Peyer's patch (tissue), 4 donors: Measurements from ENCODE around the gene CMTM6. TPM values are rescaled to one million over a fixed set of nuclear protein-coding genes. Genes with fewer than 3 reads are reported as not detected.

Source experiments
- DNase-seq, 3 donors: peaks; one replicate each; pipeline ENCODE4 v3.0.0-alpha.2; 2017 to 2019
- H3K27ac ChIP-seq, 4 donors: fragments of 200-600 bp; sonication (generic); one replicate each; pipeline ENCODE4 v1.5.1; 2016 to 2019
- H3K27me3 ChIP-seq, 2 donors: fragments of 200-600 bp; sonication (generic); one replicate each; pipeline ENCODE4 v1.5.1; 2019
- H3K36me3 ChIP-seq, 3 donors: fragments of 200-600 bp; sonication (generic); one replicate each; pipeline ENCODE4 v1.5.1; 2016 to 2019
- H3K4me1 ChIP-seq, 4 donors: fragments of 200-600 bp; sonication (generic); one replicate each; pipeline ENCODE4 v1.5.1; 2016 to 2019
- H3K4me3 ChIP-seq, 4 donors: fragments of 200-600 bp; sonication (generic); 1 replicate in 3 of 4; 2 replicates in 1 of 4; pipeline ENCODE4 v1.5.1; 2016 to 2019; ENCODE audit warnings: mild to moderate bottlenecking in 1 of 4
- H3K9me3 ChIP-seq, 4 donors: fragments of 200-600 bp; sonication (generic); one replicate each; pipeline ENCODE4 v1.5.1; 2016 to 2019; ENCODE audit warnings: mild to moderate bottlenecking in 1 of 4
- POLR2A ChIP-seq, 2 donors: fragments of 450-650 bp; IDR thresholded peaks; one replicate each; pipeline ENCODE4 v1.5.1; 2017; ENCODE audit warnings: antibody characterized with exemption in 2 of 2, mild to moderate bottlenecking in 2 of 2, moderate library complexity in 2 of 2
- total RNA-seq, 4 donors: library from RNA; depleted of rRNA; stranded (reverse); fragments of >200 nt; gene quantifications; one replicate each; pipeline ENCODE4 v1.1.0, GENCODE V29; 2016
- TF ChIP-seq, protein P1 (sequence below), 6 experiments: fragments of 450-650 bp in 4 of 6; fragments of 200-600 bp in 2 of 6; sonication (generic) in 1 of 6; IDR thresholded peaks; one replicate each; pipeline ENCODE4 v1.5.1; 2017 to 2019; ENCODE audit warnings: antibody characterized with exemption in 6 of 6, mild to moderate bottlenecking in 3 of 6, moderate library complexity in 1 of 6

Gene CMTM6
- total RNA-seq, 4 donors from 2014 or later = 14.9 to 32.8 (median 26.8) TPM

DNA sequence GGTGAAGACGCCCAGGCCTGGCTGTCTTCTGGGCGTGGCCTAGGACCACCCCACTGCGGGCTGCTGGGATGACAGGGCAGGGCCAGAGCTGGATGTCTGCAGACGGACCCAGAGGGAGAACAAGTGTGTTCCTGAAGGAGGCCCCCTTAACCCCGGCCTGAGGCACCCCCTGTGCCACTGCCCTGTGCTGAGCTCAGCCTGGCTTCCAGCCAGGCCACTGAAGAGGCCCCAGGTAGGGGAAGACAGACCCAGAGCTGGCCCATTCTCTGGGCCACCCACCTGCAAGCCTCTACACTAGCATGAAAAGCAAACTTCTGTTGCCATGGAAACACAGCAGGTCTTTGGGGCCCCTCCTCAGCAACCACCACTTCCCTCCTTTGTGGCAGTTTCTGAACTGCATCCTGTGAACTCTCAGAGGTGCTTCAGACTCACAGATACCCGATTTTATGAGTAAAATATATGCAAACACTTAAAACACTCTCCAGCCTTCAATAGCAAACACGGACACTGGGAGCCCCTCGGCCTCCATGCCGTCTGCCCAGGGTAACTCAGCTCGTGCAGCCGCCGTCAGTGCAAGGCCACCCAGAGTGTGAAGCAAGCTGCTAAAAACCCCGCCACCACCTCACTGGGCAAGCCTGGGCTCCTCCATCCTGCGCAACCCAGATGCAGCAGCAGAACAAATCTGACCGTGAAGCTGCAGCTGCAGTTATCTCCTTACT lies 42.5 kb downstream of the CMTM6 start:
- Histone ChIP-seq H3K36me3 (no peaks in the 10 kb centered on the region), H3K27ac (peak overlapping the region; percentile 65 to 83 (median 70)), H3K27me3 (no peaks in the 10 kb centered on the region), H3K9me3 (no peaks in the 10 kb centered on the region), H3K4me3 (peak overlapping the region in 1 of 4 donors; percentile 19), H3K4me1 (peaks cover 0 to 38% (median 15%) of the 10 kb centered on the region in 4 donors)
- DNase-seq = peak in 2 of 3 donors; percentile 78 to 86
- TF ChIP-seq, protein P1, sequence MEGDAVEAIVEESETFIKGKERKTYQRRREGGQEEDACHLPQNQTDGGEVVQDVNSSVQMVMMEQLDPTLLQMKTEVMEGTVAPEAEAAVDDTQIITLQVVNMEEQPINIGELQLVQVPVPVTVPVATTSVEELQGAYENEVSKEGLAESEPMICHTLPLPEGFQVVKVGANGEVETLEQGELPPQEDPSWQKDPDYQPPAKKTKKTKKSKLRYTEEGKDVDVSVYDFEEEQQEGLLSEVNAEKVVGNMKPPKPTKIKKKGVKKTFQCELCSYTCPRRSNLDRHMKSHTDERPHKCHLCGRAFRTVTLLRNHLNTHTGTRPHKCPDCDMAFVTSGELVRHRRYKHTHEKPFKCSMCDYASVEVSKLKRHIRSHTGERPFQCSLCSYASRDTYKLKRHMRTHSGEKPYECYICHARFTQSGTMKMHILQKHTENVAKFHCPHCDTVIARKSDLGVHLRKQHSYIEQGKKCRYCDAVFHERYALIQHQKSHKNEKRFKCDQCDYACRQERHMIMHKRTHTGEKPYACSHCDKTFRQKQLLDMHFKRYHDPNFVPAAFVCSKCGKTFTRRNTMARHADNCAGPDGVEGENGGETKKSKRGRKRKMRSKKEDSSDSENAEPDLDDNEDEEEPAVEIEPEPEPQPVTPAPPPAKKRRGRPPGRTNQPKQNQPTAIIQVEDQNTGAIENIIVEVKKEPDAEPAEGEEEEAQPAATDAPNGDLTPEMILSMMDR (IDR thresholded peaks at IDR 0.05) = no peak
- TF ChIP-seq POLR2A (IDR thresholded peaks at IDR 0.05) = no peak

DNA sequence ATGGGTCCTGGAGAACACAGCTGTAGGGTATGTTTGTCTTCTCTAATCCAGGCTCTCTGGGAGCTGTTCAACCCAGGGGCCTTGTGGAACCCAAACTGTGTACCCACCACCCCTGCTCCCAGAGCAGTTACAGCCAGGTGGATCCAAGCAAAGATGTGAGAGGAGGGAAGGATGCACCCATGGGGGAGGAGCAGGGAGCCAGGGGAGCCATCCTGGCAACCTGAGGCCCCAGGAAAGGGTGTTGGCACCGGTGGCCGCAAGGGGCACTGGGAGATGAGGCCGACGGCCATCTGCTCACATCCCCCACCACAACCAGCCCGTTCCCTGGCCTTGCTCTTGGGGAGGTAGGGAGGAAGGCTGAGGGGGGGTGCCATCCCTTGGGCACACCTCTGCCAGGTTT lies 43.2 kb downstream of the CMTM6 start:
- Histone ChIP-seq H3K4me1 (peaks cover 0 to 44% (median 16%) of the 10 kb centered on the region in 4 donors), H3K27ac (peak overlapping the region; percentile 65 to 83 (median 70))

DNA sequence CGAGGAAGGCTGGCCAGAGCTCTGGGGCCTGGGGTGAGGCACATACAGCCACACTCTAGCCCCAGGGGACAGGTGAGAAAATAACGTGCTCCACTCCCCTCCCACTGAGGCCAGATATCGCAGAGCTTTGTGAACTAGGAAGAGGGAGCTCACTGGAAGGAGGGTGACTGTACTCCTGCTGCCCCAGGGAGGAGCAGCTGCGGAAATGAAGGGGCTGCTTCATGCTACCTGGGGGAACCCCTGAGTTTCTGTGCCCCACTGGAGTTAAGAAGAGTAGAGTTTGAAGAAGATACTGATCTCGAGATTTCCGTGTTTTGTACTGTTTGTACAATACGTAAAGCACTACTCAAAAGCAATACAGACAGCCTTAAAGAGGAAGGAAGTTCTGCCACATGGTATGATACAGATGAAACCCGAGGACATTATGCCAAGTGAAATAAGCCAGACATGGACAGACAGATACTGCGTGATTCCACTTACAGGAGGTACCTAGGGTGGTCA lies 44.6 kb downstream of the CMTM6 start:
- Histone ChIP-seq H3K27ac (peak overlapping the region; percentile 66 to 83 (median 75)), H3K9me3 (no peaks in the 10 kb centered on the region), H3K4me3 (peak overlapping the region in 1 of 4 donors; percentile 10), H3K4me1 (peaks cover 0 to 46% (median 16%) of the 10 kb centered on the region in 4 donors), H3K36me3 (no peaks in the 10 kb centered on the region), H3K27me3 (no peaks in the 10 kb centered on the region)
- TF ChIP-seq POLR2A (IDR thresholded peaks at IDR 0.05) = no peak
- TF ChIP-seq, protein P1 (IDR thresholded peaks at IDR 0.05) = no peak
- peak in 2 of 3 donors; percentile 71 to 79 for DNase-seq

More for the DNA sequence above, 43.2 kb downstream of the CMTM6 start:
- DNase-seq = no peak
- H3K36me3 ChIP-seq = no peaks in the 10 kb centered on the region
- no peaks in the 10 kb centered on the region for H3K9me3 ChIP-seq
- no peak for TF ChIP-seq POLR2A (IDR thresholded peaks at IDR 0.05)
- TF ChIP-seq, protein P1 (IDR thresholded peaks at IDR 0.05) = no peak
- H3K27me3 ChIP-seq = no peaks in the 10 kb centered on the region
- no peak overlapping the region for H3K4me3 ChIP-seq

DNA sequence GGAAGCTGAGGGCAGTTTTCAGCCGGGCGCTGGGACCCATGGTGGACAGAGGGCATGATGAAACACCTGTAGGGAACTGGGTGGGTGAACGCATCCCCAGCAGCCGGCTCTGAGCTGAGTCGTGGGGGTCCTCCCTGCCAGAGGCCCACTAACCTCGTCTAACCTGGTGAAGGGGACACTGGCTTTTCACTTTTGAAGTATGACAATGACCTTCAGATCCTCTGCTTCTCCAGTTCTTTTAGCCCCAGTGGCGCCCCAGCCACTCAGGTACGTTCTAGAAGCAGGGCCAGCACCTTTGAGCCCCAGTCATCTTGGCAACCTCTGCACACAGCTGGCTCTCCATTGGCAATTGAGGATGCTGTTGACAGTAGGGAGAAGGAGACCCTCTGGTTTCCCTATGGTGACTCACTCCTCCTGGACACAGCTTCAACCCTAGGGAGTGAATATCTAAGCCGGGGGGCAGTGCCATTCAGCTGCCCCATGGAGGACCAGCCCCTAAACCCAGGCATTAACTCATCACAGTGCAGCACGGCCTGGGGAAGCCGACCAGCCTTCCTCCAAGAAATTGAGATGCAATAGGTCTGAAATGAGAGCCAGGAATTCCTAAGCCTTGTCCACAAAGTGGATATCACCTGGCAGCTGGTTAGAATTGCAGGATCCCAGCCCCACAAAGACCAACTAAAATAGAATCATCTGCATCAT lies 46.1 kb downstream of the CMTM6 start:
- H3K9me3 ChIP-seq = no peaks in the 10 kb centered on the region
- H3K27me3 ChIP-seq = no peaks in the 10 kb centered on the region
- H3K27ac ChIP-seq = peak overlapping the region in 2 of 4 donors; percentile 54 to 83
- TF ChIP-seq, protein P1 (IDR thresholded peaks at IDR 0.05) = no peak
- no peak for TF ChIP-seq POLR2A (IDR thresholded peaks at IDR 0.05)
- H3K4me1 ChIP-seq = peaks cover 0 to 50% (median 16%) of the 10 kb centered on the region in 4 donors
- no peaks in the 10 kb centered on the region for H3K36me3 ChIP-seq
- peak overlapping the region in 1 of 4 donors; percentile 18 for H3K4me3 ChIP-seq
- DNase-seq = no peak

DNA sequence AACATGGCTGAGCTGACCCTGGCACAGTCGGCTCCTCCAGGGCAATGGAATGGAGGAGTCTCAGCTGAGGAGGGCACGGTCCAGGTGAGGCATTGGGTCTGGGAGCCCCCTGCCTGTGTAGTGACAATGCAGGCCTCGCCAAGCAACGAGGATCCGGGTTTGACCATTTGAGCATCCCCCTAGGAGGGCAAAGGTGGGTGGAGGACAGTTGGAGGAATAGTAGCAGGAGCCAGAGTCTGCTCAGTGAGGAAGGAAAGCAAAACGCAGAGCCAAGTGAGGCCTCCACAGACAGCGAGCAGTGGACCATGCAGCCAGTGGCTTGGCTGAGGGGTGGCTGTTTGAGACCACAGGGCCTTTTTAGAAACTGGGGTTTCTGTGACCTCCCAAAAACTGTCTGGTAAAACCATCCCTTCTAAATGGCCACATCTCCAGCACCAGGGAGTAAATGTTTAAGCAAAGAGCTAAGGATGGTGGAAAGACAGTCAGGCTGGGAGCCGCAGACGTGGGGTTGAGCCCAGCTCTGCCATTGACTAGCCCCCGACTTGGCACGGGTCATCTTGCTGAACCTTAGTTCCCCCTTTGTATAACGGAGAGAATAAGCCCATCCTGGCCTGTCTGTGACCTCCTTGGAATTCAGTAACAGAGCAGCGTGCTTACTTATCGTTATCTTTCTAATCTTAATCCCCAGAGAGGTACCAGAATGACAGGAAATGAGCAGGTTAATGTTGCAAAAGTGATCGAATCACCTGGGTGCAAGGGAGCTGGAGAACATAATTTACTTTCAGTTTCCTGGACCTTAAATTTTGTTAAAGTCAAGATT lies 46.8 kb downstream of the CMTM6 start:
- peaks cover 0 to 50% (median 16%) of the 10 kb centered on the region in 4 donors for H3K4me1 ChIP-seq
- H3K27ac ChIP-seq = peak overlapping the region in 2 of 4 donors; percentile 54 to 83
- H3K4me3 ChIP-seq = peak overlapping the region in 1 of 4 donors; percentile 18
- no peaks in the 10 kb centered on the region for H3K36me3 ChIP-seq
- H3K27me3 ChIP-seq = no peaks in the 10 kb centered on the region
- peak in 1 of 3 donors; percentile 62 for DNase-seq
- no peaks in the 10 kb centered on the region for H3K9me3 ChIP-seq
- TF ChIP-seq, protein P1 (IDR thresholded peaks at IDR 0.05) = no peak
- TF ChIP-seq POLR2A (IDR thresholded peaks at IDR 0.05) = no peak
